Nephron (organoid): ENCODE measurements around the gene CACTIN.

ENCODE experiments used
- H3K27ac Mint-ChIP-seq, 3 experiments: 2 replicates each; pipeline ENCODE4 v1.8.0; 2020; ENCODE audit warnings: mixed read lengths in 3 of 3, mild to moderate bottlenecking in 2 of 3, moderate library complexity in 1 of 3
- H3K27me3 Mint-ChIP-seq: 2 replicates; pipeline ENCODE4 v1.8.0; 2021; ENCODE audit warnings: low read depth, mild to moderate bottlenecking, moderate library complexity, mixed read lengths
- H3K36me3 Mint-ChIP-seq: 2 replicates; pipeline ENCODE4 v1.8.0; 2020; ENCODE audit warnings: low read depth, mixed read lengths
- H3K4me1 Mint-ChIP-seq: 2 replicates; pipeline ENCODE4 v1.8.0; 2020; ENCODE audit warnings: mixed read lengths
- H3K4me3 Mint-ChIP-seq, 3 experiments: 2 replicates each; pipeline ENCODE4 v1.8.0; 2020; ENCODE audit warnings: mild to moderate bottlenecking in 3 of 3, mixed read lengths in 3 of 3, moderate library complexity in 2 of 3
- H3K9me3 Mint-ChIP-seq: 2 replicates; pipeline ENCODE4 v1.8.0; 2020; ENCODE audit warnings: mixed read lengths
- CTCF ChIP-seq, 3 experiments: fragments of 200-600 bp; sonication (generic); IDR thresholded peaks; one replicate each; pipeline ENCODE4 v1.5.0; 2021; ENCODE audit warnings: antibody characterized with exemption in 3 of 3; ENCODE audit not compliant: unreplicated experiment in 3 of 3

The CACTIN gene

DNA sequence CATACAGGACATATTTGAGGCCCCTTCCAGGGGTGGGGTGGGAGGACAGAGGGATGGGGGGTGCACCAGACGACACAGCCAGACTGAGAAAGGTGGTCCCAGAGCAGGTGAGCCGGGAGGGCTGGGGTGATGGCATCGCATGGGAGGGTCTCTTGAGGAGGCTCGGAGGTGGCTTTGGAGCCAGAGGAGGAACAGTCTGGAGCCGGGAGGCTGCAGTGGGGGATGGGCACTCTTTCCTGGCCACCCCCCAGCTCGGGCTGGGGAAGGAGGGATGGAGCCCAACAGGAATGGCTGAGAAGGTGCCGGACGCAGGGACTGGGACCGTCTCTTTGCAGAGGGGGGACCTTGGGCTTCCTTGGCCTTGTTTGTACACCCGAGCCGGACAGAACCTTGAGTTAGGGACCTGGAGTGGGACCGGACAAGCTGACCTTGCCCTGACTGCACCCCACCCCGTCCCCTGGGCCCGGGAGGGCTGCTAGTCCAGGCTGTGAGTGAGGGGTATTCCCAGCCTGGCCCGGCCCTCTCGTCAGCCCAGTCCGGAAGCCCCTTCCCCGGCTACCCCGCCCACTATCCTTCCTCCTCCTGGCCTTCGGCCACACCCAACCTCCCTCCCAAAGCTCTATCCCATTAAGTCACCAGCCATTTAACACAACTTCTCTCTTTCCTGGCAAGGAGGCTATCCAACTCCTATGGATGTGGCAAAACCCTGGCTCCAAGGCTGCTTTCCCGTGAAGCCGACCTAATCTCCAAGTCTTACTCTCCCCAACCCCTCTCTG is 19.1 kb downstream of the CACTIN start:
- Mint-ChIP-seq H3K36me3 (peaks cover 9% of the 10 kb centered on the region), H3K9me3 (no peaks in the 10 kb centered on the region), H3K4me3 (peak overlapping the region; percentile 53 to 74 (median 64)), H3K27me3 (peaks cover 8% of the 10 kb centered on the region), H3K27ac (peak overlapping the region; percentile 22 to 46 (median 28)), H3K4me1 (peaks cover 8% of the 10 kb centered on the region)
- TF ChIP-seq CTCF (IDR thresholded peaks at IDR 0.05; ENCODE audit: unreplicated experiment in 3 of 3) = no peak

DNA sequence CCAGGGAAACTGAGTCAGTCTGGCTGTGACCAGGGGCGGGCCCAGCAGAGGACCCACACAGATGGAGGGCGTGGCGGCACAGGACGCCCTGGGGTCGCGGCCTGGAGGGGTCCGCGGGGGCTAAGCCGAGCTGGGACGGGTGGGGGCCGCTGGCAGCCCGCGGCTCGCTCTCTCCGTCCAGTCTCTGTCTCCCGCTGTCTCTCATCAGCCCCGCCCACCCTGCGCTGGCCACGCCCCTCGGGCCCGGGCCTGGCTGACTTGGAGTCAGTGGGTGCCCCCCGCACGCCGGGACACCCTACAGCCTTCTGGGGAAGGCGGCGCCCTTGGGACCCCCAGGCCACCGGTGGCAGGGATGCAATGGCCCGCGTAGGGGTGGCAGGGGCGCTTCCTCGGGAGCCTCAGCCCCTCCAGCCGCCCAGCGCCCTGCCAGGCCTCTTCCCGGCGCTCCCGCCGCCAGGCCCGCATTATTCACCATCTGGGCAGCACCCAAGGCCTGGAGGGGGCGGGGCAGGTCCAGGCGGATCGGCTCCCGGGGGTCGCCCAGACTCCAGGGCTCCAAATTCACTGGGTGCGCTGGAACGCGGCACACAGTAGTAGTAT is 19.8 kb downstream of the CACTIN start, which contains the start of gene TBXA2R:
Gene TBXA2R, minus strand, starts transcription at position 186 of the 600 bp plus-strand sequence. CDS start 6,241 bp downstream, outside the sequence.
- H3K4me3 Mint-ChIP-seq = peak within 1 kb of the TSS; percentile 53 to 74 (median 64)
- H3K27me3 Mint-ChIP-seq = peaks cover 13% of the 10 kb centered on the region
- peaks cover 6% of the 10 kb centered on the region for H3K36me3 Mint-ChIP-seq
- H3K9me3 Mint-ChIP-seq = no peaks in the 10 kb centered on the region
- H3K27ac Mint-ChIP-seq = peak within 1 kb of the TSS; percentile 22 to 46 (median 28)
- TF ChIP-seq CTCF (IDR thresholded peaks at IDR 0.05; ENCODE audit: unreplicated experiment in 3 of 3) = no peak
- H3K4me1 Mint-ChIP-seq = peaks cover 8% of the 10 kb centered on the region

DNA sequence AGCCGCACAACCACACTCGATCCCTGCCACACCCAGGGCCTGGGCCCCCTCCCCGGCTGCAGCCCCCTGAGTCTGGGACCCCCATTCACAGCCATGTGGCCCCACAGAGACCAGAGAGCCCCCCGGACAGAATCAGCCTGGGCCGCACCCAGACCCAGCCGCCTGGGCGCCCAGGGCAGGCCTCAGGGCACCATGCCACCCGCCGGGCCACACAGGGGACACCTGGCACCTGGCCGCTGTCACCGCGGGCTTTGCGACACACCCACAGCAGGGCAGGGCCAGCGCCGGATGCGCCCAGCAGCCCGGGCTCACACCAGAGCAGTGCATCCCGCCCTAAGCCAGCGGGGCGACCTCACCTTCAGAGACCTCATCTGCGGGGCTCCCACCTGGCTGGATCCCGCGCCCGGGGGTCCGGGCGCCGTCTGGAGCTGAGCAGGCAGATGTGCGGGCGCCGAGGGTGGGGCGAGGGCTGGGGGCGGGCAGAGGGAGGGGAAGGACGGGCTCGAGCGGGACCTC is 20.4 kb downstream of the CACTIN start:
- H3K9me3 Mint-ChIP-seq = no peaks in the 10 kb centered on the region

DNA sequence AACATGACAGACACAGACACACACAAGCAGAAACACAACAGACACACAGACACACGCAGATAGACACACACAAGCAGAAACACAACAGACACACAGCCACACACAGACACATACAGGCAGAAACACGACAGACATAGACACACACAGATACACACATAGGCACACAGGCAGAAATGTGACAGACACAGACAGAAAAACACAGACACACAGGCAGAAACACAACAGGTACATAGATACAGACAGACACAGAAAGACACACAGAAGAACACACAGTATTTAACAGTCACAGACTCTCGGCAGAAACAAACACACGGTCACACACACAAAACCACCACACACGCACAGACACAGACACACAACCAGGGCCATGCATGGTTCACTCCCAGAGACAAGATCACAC is 20.8 kb downstream of the CACTIN start:
- Mint-ChIP-seq H3K27ac (no peak overlapping the region), H3K4me3 (no peak overlapping the region), H3K36me3 (peaks cover 5% of the 10 kb centered on the region), H3K27me3 (peaks cover 13% of the 10 kb centered on the region), H3K4me1 (peaks cover 8% of the 10 kb centered on the region), H3K9me3 (no peaks in the 10 kb centered on the region)
- TF ChIP-seq CTCF (IDR thresholded peaks at IDR 0.05; ENCODE audit: unreplicated experiment in 3 of 3) = no peak

More for the DNA sequence above, 20.4 kb downstream of the CACTIN start:
- Mint-ChIP-seq H3K36me3 (peaks cover 5% of the 10 kb centered on the region), H3K4me1 (peaks cover 8% of the 10 kb centered on the region), H3K27ac (no peak overlapping the region), H3K27me3 (peaks cover 13% of the 10 kb centered on the region), H3K4me3 (no peak overlapping the region)
- no peak for TF ChIP-seq CTCF (IDR thresholded peaks at IDR 0.05; ENCODE audit: unreplicated experiment in 3 of 3)

- peaks cover 13% of the 10 kb centered on the region for H3K27me3 Mint-ChIP-seq
- H3K36me3 Mint-ChIP-seq = peaks cover under 1% of the 10 kb centered on the region
- H3K9me3 Mint-ChIP-seq = no peaks in the 10 kb centered on the region
- peaks cover 8% of the 10 kb centered on the region for H3K4me1 Mint-ChIP-seq
- no peak overlapping the region for H3K4me3 Mint-ChIP-seq
- no peak for TF ChIP-seq CTCF (IDR thresholded peaks at IDR 0.05; ENCODE audit: unreplicated experiment in 3 of 3)
- H3K27ac Mint-ChIP-seq = no peak overlapping the region
Observed at GRCh38 chr19:3605361-3605760, 21.2 kb downstream of the CACTIN start.
